Suprapubic skin (tissue), 4 donors: ENCODE measurements around the gene PDIA2. TPM values are rescaled to one million over a fixed set of nuclear protein-coding genes. Genes with fewer than 3 reads are reported as not detected.

Experiments used
- DNase-seq, 2 donors: peaks; one replicate each; pipeline ENCODE4 v3.0.0-alpha.2; 2019; ENCODE audit warnings: low spot score in 2 of 2
- H3K27ac ChIP-seq: fragments of 200-600 bp; sonication (generic); one replicate; pipeline ENCODE4 v1.5.1; 2019
- H3K27me3 ChIP-seq: fragments of 200-600 bp; sonication (generic); one replicate; pipeline ENCODE4 v1.5.1; 2019
- H3K36me3 ChIP-seq: fragments of 200-600 bp; sonication (generic); one replicate; pipeline ENCODE4 v1.5.1; 2019
- H3K4me1 ChIP-seq: fragments of 200-600 bp; sonication (generic); one replicate; pipeline ENCODE4 v1.5.1; 2019
- H3K4me3 ChIP-seq: fragments of 200-600 bp; sonication (generic); one replicate; pipeline ENCODE4 v1.5.1; 2019; ENCODE audit warnings: mild to moderate bottlenecking
- H3K9me3 ChIP-seq: fragments of 200-600 bp; sonication (generic); one replicate; pipeline ENCODE4 v1.5.1; 2019
- CTCF ChIP-seq, 2 donors: fragments of 200-600 bp in 1 of 2; fragments of 450-650 bp in 1 of 2; sonication (generic) in 1 of 2; IDR thresholded peaks; one replicate each; pipeline ENCODE4 v1.5.1; 2016 to 2019; ENCODE audit warnings: antibody characterized with exemption in 2 of 2, mild to moderate bottlenecking in 1 of 2, moderate library complexity in 1 of 2
- EP300 ChIP-seq: sonication (generic); formaldehyde crosslinking; IDR thresholded peaks from one replicate; pipeline ENCODE4 v1.6.1; 2017; ENCODE audit warnings: antibody characterized with exemption
- POLR2A ChIP-seq, 2 donors: fragments of 450-650 bp; IDR thresholded peaks; one replicate each; pipeline ENCODE4 v1.6.1; 2017; ENCODE audit warnings: antibody characterized with exemption in 2 of 2, mild to moderate bottlenecking in 2 of 2, moderate library complexity in 2 of 2
- POLR2AphosphoS5 ChIP-seq, 3 donors: sonication (generic); formaldehyde crosslinking; IDR thresholded peaks; one replicate each; pipeline ENCODE4 v1.6.1; 2017; ENCODE audit warnings: antibody characterized with exemption in 3 of 3
- WGBS: methylation state at CpG from one replicate; pipeline ENCODE4 v1.1.5; 2018; 5-methylcytosine and 5-hydroxymethylcytosine counted together
- total RNA-seq, 4 donors: library from RNA; depleted of rRNA; stranded (reverse); fragments of >200 nt; gene quantifications; one replicate each; pipeline ENCODE4 v1.1.0, GENCODE V29; 2016

Gene PDIA2
- total RNA-seq, 4 donors from 2014 or later = not detected

- Histone ChIP-seq H3K27ac (no peak overlapping the region), H3K4me1 (no peaks in the 10 kb centered on the region), H3K27me3 (no peaks in the 10 kb centered on the region), H3K36me3 (peaks cover 76% of the 10 kb centered on the region), H3K9me3 (no peaks in the 10 kb centered on the region), H3K4me3 (no peak overlapping the region)
- TF ChIP-seq EP300 (no peak), CTCF (IDR thresholded peaks at IDR 0.05) (no peak), POLR2A (IDR thresholded peaks at IDR 0.05) (no peak), POLR2AphosphoS5 (IDR thresholded peaks at IDR 0.05) (no peak)
- WGBS = no CpG with 5 or more reads among the region's 50 CpGs
- no peak for DNase-seq
Measured at GRCh38 chr16:290681-291405, 7.9 kb downstream of the PDIA2 start.

- no peak for TF ChIP-seq CTCF (IDR thresholded peaks at IDR 0.05)
- no peak for TF ChIP-seq EP300
- no peak for TF ChIP-seq POLR2AphosphoS5 (IDR thresholded peaks at IDR 0.05)
- no peak for TF ChIP-seq POLR2A (IDR thresholded peaks at IDR 0.05)
- H3K27ac ChIP-seq = no peak overlapping the region
- H3K9me3 ChIP-seq = no peaks in the 10 kb centered on the region
- H3K36me3 ChIP-seq = peaks cover 78% of the 10 kb centered on the region
- WGBS = 96% methylated on average over 8 of the region's 17 CpGs
- no peak overlapping the region for H3K4me3 ChIP-seq
- H3K4me1 ChIP-seq = no peaks in the 10 kb centered on the region
- H3K27me3 ChIP-seq = no peaks in the 10 kb centered on the region
- no peak for DNase-seq
Measured at GRCh38 chr16:291539-291938, 8.6 kb downstream of the PDIA2 start.

- no peaks in the 10 kb centered on the region for H3K4me1 ChIP-seq
- no peaks in the 10 kb centered on the region for H3K27me3 ChIP-seq
- TF ChIP-seq EP300 = no peak
- no peak for TF ChIP-seq POLR2AphosphoS5 (IDR thresholded peaks at IDR 0.05)
- no peak for TF ChIP-seq POLR2A (IDR thresholded peaks at IDR 0.05)
- TF ChIP-seq CTCF (IDR thresholded peaks at IDR 0.05) = no peak
- WGBS = 94% methylated on average over 14 of the region's 32 CpGs
- peaks cover 78% of the 10 kb centered on the region for H3K36me3 ChIP-seq
- no peak overlapping the region for H3K27ac ChIP-seq
- no peaks in the 10 kb centered on the region for H3K9me3 ChIP-seq
- DNase-seq = no peak
- H3K4me3 ChIP-seq = no peak overlapping the region
Measured at GRCh38 chr16:293043-293775, 10.2 kb downstream of the PDIA2 start.

- Histone ChIP-seq H3K4me3 (no peak overlapping the region), H3K9me3 (no peaks in the 10 kb centered on the region), H3K36me3 (peaks cover 50% of the 10 kb centered on the region), H3K4me1 (no peaks in the 10 kb centered on the region), H3K27ac (no peak overlapping the region), H3K27me3 (no peaks in the 10 kb centered on the region)
- WGBS = no CpG with 5 or more reads among the region's 14 CpGs
- no peak for TF ChIP-seq EP300
- no peak for DNase-seq
Measured at GRCh38 chr16:296276-296675, 13.3 kb downstream of the PDIA2 start.

- peaks cover 45% of the 10 kb centered on the region for H3K36me3 ChIP-seq
- WGBS = 72% methylated on average over 31 of the region's 37 CpGs
- H3K4me1 ChIP-seq = no peaks in the 10 kb centered on the region
- H3K4me3 ChIP-seq = no peak overlapping the region
- TF ChIP-seq POLR2AphosphoS5 (IDR thresholded peaks at IDR 0.05) (no peak), POLR2A (IDR thresholded peaks at IDR 0.05) (no peak), CTCF (IDR thresholded peaks at IDR 0.05) (no peak), EP300 (no peak)
- no peak overlapping the region for H3K27ac ChIP-seq
- DNase-seq = no peak
- H3K9me3 ChIP-seq = no peaks in the 10 kb centered on the region
- no peaks in the 10 kb centered on the region for H3K27me3 ChIP-seq
Measured at GRCh38 chr16:296806-297510, 14.0 kb downstream of the PDIA2 start.
